Glutamatergic neuron (in vitro differentiated cells): ENCODE results near the gene RECQL. TPM values are rescaled to one million over a fixed set of nuclear protein-coding genes. Genes with fewer than 3 reads are reported as not detected.
A peak's percentile ranks its signal among the peaks of the same experiment; 100 is the strongest.

Experiments used
- DNase-seq: peaks from one replicate; pipeline ENCODE4 v3.0.0; 2022
- H3K27ac Mint-ChIP-seq: one replicate; pipeline ENCODE4 v1.8.0; 2020; ENCODE audit warnings: mild to moderate bottlenecking, mixed read lengths, inconsistent platforms; ENCODE audit not compliant: unreplicated experiment
- H3K27me3 Mint-ChIP-seq: one replicate; pipeline ENCODE4 v1.8.0; 2020; ENCODE audit warnings: mild to moderate bottlenecking, moderate library complexity, mixed read lengths, inconsistent platforms; ENCODE audit not compliant: unreplicated experiment
- H3K36me3 Mint-ChIP-seq: one replicate; pipeline ENCODE4 v1.8.0; 2020; ENCODE audit warnings: mild to moderate bottlenecking, mixed read lengths, inconsistent platforms; ENCODE audit not compliant: unreplicated experiment
- H3K4me1 Mint-ChIP-seq: one replicate; pipeline ENCODE4 v1.8.0; 2020; ENCODE audit warnings: mild to moderate bottlenecking, low read depth, mixed read lengths, inconsistent platforms; ENCODE audit not compliant: unreplicated experiment
- H3K4me3 Mint-ChIP-seq: one replicate; pipeline ENCODE4 v1.8.0; 2020; ENCODE audit warnings: mild to moderate bottlenecking, mixed read lengths, inconsistent platforms; ENCODE audit not compliant: unreplicated experiment
- H3K9me3 Mint-ChIP-seq: one replicate; pipeline ENCODE4 v1.8.0; 2020; ENCODE audit warnings: mild to moderate bottlenecking, moderate library complexity, mixed read lengths, inconsistent platforms; ENCODE audit not compliant: unreplicated experiment
- total RNA-seq: library from RNA; stranded (reverse); fragmentation: NEBNext Ultra II Directional; extraction: Animal tissue kit (Norgen Biotek cat#: 25700); gene quantifications from one replicate; pipeline ENCODE4 v1.2.1, GENCODE V29; 2021; ENCODE audit not compliant: unreplicated experiment
- TF ChIP-seq, protein P1 (sequence below): fragments of 200-600 bp; sonication (generic); IDR thresholded peaks from one replicate; pipeline ENCODE4 v1.5.0; 2021; ENCODE audit not compliant: partially characterized antibody, unreplicated experiment

RECQL gene
- total RNA-seq, 1 donor from 2014 or later, result 20.0 TPM

GRCh38 chr12:21456291-21456780 is 45.1 kb downstream of the RECQL start:
- DNase-seq, result no peak
- Mint-ChIP-seq H3K36me3 (peaks cover 5% of the 10 kb centered on the region), H3K4me3 (no peak overlapping the region), H3K27ac (no peak overlapping the region), H3K9me3 (no peaks in the 10 kb centered on the region), H3K4me1 (peaks cover 3% of the 10 kb centered on the region), H3K27me3 (peaks cover 2% of the 10 kb centered on the region)
- TF ChIP-seq, protein P1, sequence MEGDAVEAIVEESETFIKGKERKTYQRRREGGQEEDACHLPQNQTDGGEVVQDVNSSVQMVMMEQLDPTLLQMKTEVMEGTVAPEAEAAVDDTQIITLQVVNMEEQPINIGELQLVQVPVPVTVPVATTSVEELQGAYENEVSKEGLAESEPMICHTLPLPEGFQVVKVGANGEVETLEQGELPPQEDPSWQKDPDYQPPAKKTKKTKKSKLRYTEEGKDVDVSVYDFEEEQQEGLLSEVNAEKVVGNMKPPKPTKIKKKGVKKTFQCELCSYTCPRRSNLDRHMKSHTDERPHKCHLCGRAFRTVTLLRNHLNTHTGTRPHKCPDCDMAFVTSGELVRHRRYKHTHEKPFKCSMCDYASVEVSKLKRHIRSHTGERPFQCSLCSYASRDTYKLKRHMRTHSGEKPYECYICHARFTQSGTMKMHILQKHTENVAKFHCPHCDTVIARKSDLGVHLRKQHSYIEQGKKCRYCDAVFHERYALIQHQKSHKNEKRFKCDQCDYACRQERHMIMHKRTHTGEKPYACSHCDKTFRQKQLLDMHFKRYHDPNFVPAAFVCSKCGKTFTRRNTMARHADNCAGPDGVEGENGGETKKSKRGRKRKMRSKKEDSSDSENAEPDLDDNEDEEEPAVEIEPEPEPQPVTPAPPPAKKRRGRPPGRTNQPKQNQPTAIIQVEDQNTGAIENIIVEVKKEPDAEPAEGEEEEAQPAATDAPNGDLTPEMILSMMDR, result no peak

GRCh38 chr12:21453312-21453852 is 48.1 kb downstream of the RECQL start:
- Mint-ChIP-seq H3K27ac (no peak overlapping the region), H3K27me3 (no peaks in the 10 kb centered on the region), H3K36me3 (peaks cover 5% of the 10 kb centered on the region), H3K4me3 (no peak overlapping the region), H3K4me1 (peaks cover 3% of the 10 kb centered on the region), H3K9me3 (no peaks in the 10 kb centered on the region)
- TF ChIP-seq, protein P1, result no peak
- no peak for DNase-seq

GRCh38 chr12:21451529-21451928 is 49.9 kb downstream of the RECQL start:
- peak overlapping the region; percentile 17 for H3K27ac Mint-ChIP-seq
- no peaks in the 10 kb centered on the region for H3K27me3 Mint-ChIP-seq
- no peak overlapping the region for H3K4me3 Mint-ChIP-seq
- no peaks in the 10 kb centered on the region for H3K4me1 Mint-ChIP-seq
- H3K36me3 Mint-ChIP-seq, result no peaks in the 10 kb centered on the region
- no peak for DNase-seq
- TF ChIP-seq, protein P1, result no peak
- H3K9me3 Mint-ChIP-seq, result no peaks in the 10 kb centered on the region

DNA sequence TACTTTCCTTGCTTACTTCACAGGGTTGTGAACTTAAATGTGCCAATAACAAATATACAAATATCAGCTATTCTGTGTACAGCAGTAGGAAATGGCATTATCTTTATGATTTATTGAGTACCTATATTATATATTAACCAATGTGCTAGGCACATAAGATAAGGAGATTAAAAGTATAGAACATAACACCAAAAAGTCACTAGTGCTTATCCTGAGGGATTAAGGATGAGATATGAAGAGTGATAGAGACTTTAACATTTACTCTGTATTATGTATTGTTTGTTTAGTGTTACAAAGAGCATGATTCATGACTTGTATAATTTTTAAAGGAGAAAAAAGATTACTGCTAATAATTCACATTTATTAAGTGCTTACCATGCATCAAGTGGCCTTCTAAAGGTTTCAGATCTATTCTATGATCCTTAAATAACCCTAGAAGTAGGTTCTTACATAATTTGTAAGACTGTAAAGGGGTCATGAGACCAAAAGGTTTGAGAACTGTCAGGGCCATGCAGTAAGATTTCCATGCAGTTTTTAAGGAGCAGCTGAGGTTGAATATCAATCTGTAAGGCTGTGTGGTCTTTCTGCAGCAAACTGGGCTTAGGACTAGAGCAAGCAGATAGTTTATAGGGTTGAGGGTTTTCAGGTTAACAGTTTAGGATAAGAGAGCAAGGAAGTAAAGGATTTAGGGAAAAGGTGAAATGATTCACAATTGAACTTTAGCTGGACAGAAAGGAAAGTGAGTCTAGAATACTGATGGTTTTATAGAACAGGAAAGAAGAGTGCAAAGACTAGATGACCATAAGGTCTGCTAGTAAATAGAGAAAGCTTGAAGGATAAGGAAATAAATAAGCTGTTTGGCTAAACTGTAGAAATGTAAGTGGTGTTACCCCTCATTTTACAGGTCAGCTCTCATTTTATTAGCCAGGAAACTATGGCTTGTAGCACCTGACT is 57.0 kb downstream of the RECQL start:
- H3K4me3 Mint-ChIP-seq, result no peak overlapping the region
- H3K27me3 Mint-ChIP-seq, result no peaks in the 10 kb centered on the region
- no peaks in the 10 kb centered on the region for H3K9me3 Mint-ChIP-seq
- no peaks in the 10 kb centered on the region for H3K4me1 Mint-ChIP-seq
- no peak for DNase-seq
- TF ChIP-seq, protein P1, result no peak
- H3K36me3 Mint-ChIP-seq, result no peaks in the 10 kb centered on the region
- no peak overlapping the region for H3K27ac Mint-ChIP-seq

DNA sequence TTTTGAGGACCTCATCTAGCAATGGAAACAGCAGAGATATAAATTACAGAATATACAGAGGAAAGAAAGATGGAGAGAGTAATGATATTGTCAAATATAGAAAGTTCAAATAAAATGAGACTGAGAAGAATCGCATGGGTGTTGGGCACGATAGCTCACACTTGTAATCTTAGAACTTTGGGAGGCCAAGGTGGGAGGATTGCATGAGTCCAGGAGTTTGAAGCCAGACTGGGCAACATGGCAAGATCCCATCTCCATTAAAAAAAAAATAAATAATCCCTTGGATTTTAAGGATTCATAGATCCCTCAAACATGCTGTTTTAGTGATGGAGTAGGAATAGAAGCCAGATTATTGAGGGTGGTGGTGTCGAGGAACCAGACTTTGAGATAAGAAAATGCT is 62.1 kb downstream of the RECQL start:
- H3K36me3 Mint-ChIP-seq, result no peaks in the 10 kb centered on the region
- TF ChIP-seq, protein P1, result no peak
- H3K4me1 Mint-ChIP-seq, result no peaks in the 10 kb centered on the region
- peaks cover 5% of the 10 kb centered on the region for H3K9me3 Mint-ChIP-seq
- H3K27me3 Mint-ChIP-seq, result no peaks in the 10 kb centered on the region
- H3K27ac Mint-ChIP-seq, result no peak overlapping the region
- no peak for DNase-seq
- no peak overlapping the region for H3K4me3 Mint-ChIP-seq
